HG02798 (cell line): Measurements from ENCODE around the gene CXCL11.
"Not testable (repeated sequence)": the region's sequence is repeated elsewhere in the genome, so short reads cannot be mapped to it uniquely, and the experiment has no call there.

ENCODE experiments used
- ATAC-seq: cut with Tn5 transposase; IDR thresholded peaks from one replicate; pipeline ENCODE4 v1.9.1; 2021; ENCODE audit warnings: mild to moderate bottlenecking; ENCODE audit not compliant: unreplicated experiment, poor library complexity

The CXCL11 gene

DNA sequence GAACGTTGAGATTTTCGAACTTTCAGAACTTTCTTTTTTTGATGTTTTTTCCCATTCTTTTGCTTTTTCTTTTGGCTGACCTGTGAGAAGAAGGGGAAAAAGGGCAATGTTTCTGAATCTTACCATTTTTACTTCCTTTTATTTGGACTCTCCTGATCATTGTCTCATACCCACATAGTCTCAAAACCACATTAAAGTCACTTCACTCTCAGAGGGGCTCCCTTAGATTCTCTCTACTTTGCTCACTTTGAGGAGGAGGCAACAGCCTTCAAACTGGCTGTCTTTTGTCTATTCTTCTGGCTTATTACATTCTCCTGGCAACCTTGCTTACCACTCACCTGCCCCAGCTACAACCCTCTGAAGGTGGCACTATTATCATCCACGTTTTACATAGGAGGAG, 32.2 kb downstream of the CXCL11 start:
- no peak for ATAC-seq

DNA sequence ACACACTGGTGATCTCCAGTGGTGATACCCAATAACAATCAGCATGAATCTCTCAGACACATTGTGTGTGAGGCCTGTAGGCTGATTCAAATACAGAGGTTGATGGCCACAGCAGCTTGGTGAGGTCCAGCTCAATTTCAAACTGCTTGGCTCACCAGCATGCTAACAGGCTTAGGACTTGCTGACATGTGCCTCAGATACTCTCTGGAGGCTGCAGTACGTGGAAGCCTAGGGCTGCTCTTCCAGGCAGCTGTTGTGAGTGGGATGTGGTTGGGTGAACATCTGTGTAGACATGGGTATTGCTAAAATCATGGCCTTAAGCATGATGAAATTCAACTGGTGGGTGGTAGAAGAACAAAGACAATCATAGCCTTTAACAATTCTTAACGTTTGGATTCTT, 32.8 kb downstream of the CXCL11 start:
- ATAC-seq = no peak

- no peak for ATAC-seq
Measured at GRCh38 chr4:76002176-76002575, 33.7 kb downstream of the CXCL11 start.

GRCh38 chr4:76001700-76002099, 34.2 kb downstream of the CXCL11 start:
- ATAC-seq = no peak

DNA sequence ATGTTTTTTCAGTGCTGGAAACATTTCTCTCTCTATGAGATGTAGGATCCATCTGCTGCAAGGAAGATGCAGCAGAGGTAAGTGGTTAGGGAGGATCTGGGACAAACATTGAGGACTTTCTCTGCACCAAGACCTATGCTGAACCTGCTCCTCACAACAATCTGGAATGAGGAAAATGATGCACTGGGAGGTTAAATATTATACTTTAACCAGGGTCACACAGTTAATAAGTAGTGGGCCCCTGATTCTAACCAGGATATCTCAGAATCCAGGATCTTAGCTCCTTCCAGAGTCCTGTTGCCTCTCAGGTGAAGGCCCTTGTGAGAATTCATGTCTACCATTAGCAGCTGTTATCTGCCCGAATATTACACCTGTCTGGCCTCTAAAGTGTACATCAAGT, 35.6 kb downstream of the CXCL11 start:
- no peak for ATAC-seq

GRCh38 chr4:75998525-75999147, 37.2 kb downstream of the CXCL11 start:
- ATAC-seq = not testable (repeated sequence)

DNA sequence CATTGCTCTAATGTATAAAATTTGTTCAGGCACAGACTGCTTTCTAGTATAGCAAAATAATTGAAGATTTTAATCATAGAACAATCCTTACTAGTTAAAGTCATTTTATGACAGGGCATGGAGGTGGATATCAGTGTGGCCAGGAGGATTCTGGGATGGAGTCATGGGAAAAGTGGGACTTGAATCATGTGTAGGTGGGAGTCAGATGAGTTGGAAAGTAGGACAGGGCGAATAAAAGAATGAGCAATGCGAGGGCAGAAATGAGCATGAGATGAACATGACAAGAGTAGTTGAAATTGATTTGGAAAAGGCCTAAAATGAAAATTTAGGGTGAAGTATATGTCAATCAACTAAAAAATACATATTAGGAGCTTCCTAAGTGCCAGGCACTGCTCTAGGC, 37.9 kb downstream of the CXCL11 start:
- ATAC-seq = no peak

DNA sequence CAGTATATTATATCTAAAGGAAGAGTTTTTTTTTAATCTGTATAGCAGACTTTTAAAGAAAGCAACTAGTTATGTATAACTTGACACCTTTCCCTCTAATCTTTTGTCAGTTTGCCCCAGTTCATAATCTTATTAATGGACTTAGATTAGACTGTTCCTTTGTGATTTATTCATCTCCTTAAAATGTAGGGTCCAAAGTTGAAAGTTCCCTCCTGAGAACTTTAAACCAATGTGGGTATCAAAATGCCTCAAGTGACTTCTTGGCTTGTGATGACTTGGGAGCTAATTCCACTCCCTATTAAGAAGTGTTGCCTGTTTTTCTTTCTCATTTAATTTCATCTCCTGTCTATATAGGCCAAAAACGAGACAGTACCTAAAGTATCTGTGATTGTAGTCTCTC, 38.8 kb downstream of the CXCL11 start:
- ATAC-seq = no peak

GRCh38 chr4:75995727-75996126, 40.1 kb downstream of the CXCL11 start:
- no peak for ATAC-seq

- no peak for ATAC-seq
Measured at GRCh38 chr4:75992462-75992861, 43.4 kb downstream of the CXCL11 start.

- ATAC-seq = no peak
Measured at GRCh38 chr4:75989846-75990528, 45.9 kb downstream of the CXCL11 start.

- no peak for ATAC-seq
Measured at GRCh38 chr4:75985116-75985515, 50.8 kb downstream of the CXCL11 start.
